SU-DHL-6 (cell line): Measurements from ENCODE around the gene MS4A15.

Source experiments
- H2AFZ ChIP-seq: fragments of 200-600 bp; sonication (generic); 2 replicates; pipeline ENCODE4 v1.6.1; 2014; ENCODE audit warnings: low read depth, mild to moderate bottlenecking, moderate library complexity, mixed read lengths, antibody characterized with exemption, low read length; ENCODE audit not compliant: severe bottlenecking
- H3F3A ChIP-seq: fragments of 200-600 bp; shearing (Covaris generic); 2 replicates; pipeline ENCODE4 v1.6.0; 2016; ENCODE audit warnings: antibody characterized with exemption, mild to moderate bottlenecking; ENCODE audit not compliant: insufficient read depth
- H3K27ac ChIP-seq: fragments of 200-600 bp; sonication (generic); 2 replicates; pipeline ENCODE4 v1.5.1; 2016; ENCODE audit warnings: low read depth, mild to moderate bottlenecking, low read length, moderate library complexity, mixed read lengths
- H3K27me3 ChIP-seq: fragments of 200-600 bp; sonication (generic), shearing (Covaris generic); 2 replicates; pipeline ENCODE4 v1.6.0; 2014; ENCODE audit warnings: mild to moderate bottlenecking, low read length
- H3K36me3 ChIP-seq: fragments of 200-600 bp; sonication (generic); 2 replicates; pipeline ENCODE4 v1.6.1; 2014; ENCODE audit warnings: mild to moderate bottlenecking, low read length, mixed read lengths
- H3K4me2 ChIP-seq: fragments of 300-600, 200-600 bp; shearing (Covaris generic), sonication (generic); 2 replicates; pipeline ENCODE4 v1.6.0; 2014; ENCODE audit warnings: low read length, low read depth, mild to moderate bottlenecking; ENCODE audit not compliant: poor library complexity, severe bottlenecking
- H3K4me3 ChIP-seq: fragments of 200-600 bp; sonication (generic); 2 replicates; pipeline ENCODE4 v1.5.1; 2014; ENCODE audit warnings: antibody characterized with exemption, low read length, mild to moderate bottlenecking, mixed read lengths; ENCODE audit not compliant: insufficient read depth, poor library complexity, severe bottlenecking
- H3K79me2 ChIP-seq: fragments of 200-600 bp; sonication (generic); 2 replicates; pipeline ENCODE4 v1.6.1; 2014; ENCODE audit warnings: mild to moderate bottlenecking, low read length, moderate library complexity; ENCODE audit not compliant: insufficient read depth
- H3K9ac ChIP-seq: fragments of 200-600 bp; sonication (generic); 2 replicates; pipeline ENCODE4 v1.7.0; 2014; ENCODE audit warnings: mild to moderate bottlenecking, low read length
- H3K9me2 ChIP-seq: fragments of 200-600 bp; sonication (generic); replicated peaks from 2 replicates; pipeline ENCODE4 v1.6.1; 2014; ENCODE audit warnings: low read length; ENCODE audit not compliant: insufficient read depth
- H3K9me3 ChIP-seq: fragments of 200-600 bp; sonication (generic); 2 replicates; pipeline ENCODE4 v1.6.1; 2014; ENCODE audit warnings: low read length, mixed read lengths; ENCODE audit not compliant: insufficient read depth
- H4K20me1 ChIP-seq: fragments of 200-600 bp; sonication (generic); 2 replicates; pipeline ENCODE4 v1.6.1; 2014; ENCODE audit warnings: low read depth, mild to moderate bottlenecking, antibody characterized with exemption, low read length, moderate library complexity, mixed read lengths
- CTCF ChIP-seq: fragments of 200-600 bp; sonication (generic); IDR thresholded peaks from one replicate; pipeline ENCODE4 v1.5.1; 2017; ENCODE audit warnings: antibody characterized with exemption, mild to moderate bottlenecking, low read length, moderate library complexity; ENCODE audit not compliant: insufficient read depth, poor library complexity, severe bottlenecking
- EZH2phosphoT487 ChIP-seq: fragments of 200-600 bp; sonication (generic), shearing (Covaris generic); conservative IDR thresholded peaks from 2 replicates; pipeline ENCODE4 v1.6.1; 2018; ENCODE audit warnings: mild to moderate bottlenecking, antibody characterized with exemption, low read length, moderate library complexity, mixed read lengths

Gene MS4A15

GRCh38 chr11:60761436-60762190, 4.9 kb downstream of the MS4A15 start:
- Histone ChIP-seq H3K4me3 (no peak overlapping the region), H3K27me3 (no peaks in the 10 kb centered on the region), H3K27ac (no peak overlapping the region), H2AFZ (no peak overlapping the region), H3F3A (no peaks in the 10 kb centered on the region), H3K36me3 (no peaks in the 10 kb centered on the region), H3K4me2 (no peak overlapping the region), H4K20me1 (no peaks in the 10 kb centered on the region), H3K9ac (no peak overlapping the region), H3K9me3 (no peaks in the 10 kb centered on the region), H3K79me2 (no peaks in the 10 kb centered on the region), H3K9me2 (no peaks in the 10 kb centered on the region)
- TF ChIP-seq EZH2phosphoT487 (no peak), CTCF (no peak)

- H3K9me2 ChIP-seq, result no peaks in the 10 kb centered on the region
Measured at GRCh38 chr11:60762851-60763691, 6.4 kb downstream of the MS4A15 start.

GRCh38 chr11:60763692-60764369, 7.2 kb downstream of the MS4A15 start:
- Histone ChIP-seq H3K9me2 (no peaks in the 10 kb centered on the region), H3K79me2 (no peaks in the 10 kb centered on the region), H3K9ac (no peak overlapping the region), H3K4me2 (no peak overlapping the region), H3K27me3 (no peaks in the 10 kb centered on the region), H3F3A (no peaks in the 10 kb centered on the region), H4K20me1 (no peaks in the 10 kb centered on the region), H3K27ac (no peak overlapping the region), H3K4me3 (no peak overlapping the region), H3K36me3 (no peaks in the 10 kb centered on the region), H3K9me3 (no peaks in the 10 kb centered on the region), H2AFZ (no peak overlapping the region)
- TF ChIP-seq EZH2phosphoT487, result no peak
- no peak for TF ChIP-seq CTCF

More at GRCh38 chr11:60762851-60763691, 6.4 kb downstream of the MS4A15 start:
- Histone ChIP-seq H3K79me2 (no peaks in the 10 kb centered on the region), H3K4me3 (no peak overlapping the region), H3K9me3 (no peaks in the 10 kb centered on the region), H2AFZ (no peak overlapping the region), H3K9ac (no peak overlapping the region), H3K27me3 (no peaks in the 10 kb centered on the region), H4K20me1 (no peaks in the 10 kb centered on the region), H3K36me3 (no peaks in the 10 kb centered on the region), H3F3A (no peaks in the 10 kb centered on the region), H3K27ac (no peak overlapping the region), H3K4me2 (no peak overlapping the region)
- TF ChIP-seq EZH2phosphoT487 (no peak), CTCF (peak; percentile 28)
